Measurements from ENCODE around the gene RTTN. TPM values are rescaled to one million over a fixed set of nuclear protein-coding genes. Genes with fewer than 3 reads are reported as not detected.

Gene RTTN
- total RNA-seq, 4 donors from 2014 or later = 5.2 to 27.9 (median 10.5) TPM

GRCh38 chr18:69987870-69988269 lies 217.6 kb downstream of the RTTN start:
- 75 to 80% methylated on average over 1 of the region's 1 CpG for WGBS, 2 donors (ENCODE audit: low coverage in 1 of 2)

GRCh38 chr18:69985239-69985638 lies 220.2 kb downstream of the RTTN start:
- WGBS, 2 donors (ENCODE audit: low coverage in 1 of 2) = 90 to 100% methylated on average over 2 of the region's 4 CpGs
- Histone ChIP-seq H3K27me3 (no peaks in the 10 kb centered on the region), H3K9me3 (peaks cover 0 to 21% (median 0%) of the 10 kb centered on the region in 3 donors), H3K36me3 (peaks cover 0 to 32% of the 10 kb centered on the region in 2 donors), H3K27ac (no peak overlapping the region), H3K4me3 (no peak overlapping the region), H3K4me1 (no peaks in the 10 kb centered on the region)
- no peak for TF ChIP-seq CTCF (IDR thresholded peaks at IDR 0.05)
- no peak for TF ChIP-seq POLR2A (IDR thresholded peaks at IDR 0.05)
- no peak for TF ChIP-seq EP300 (IDR thresholded peaks at IDR 0.05)
- no peak for TF ChIP-seq POLR2AphosphoS5 (IDR thresholded peaks at IDR 0.05)
- ATAC-seq = no peak

More at GRCh38 chr18:69987870-69988269, 217.6 kb downstream of the RTTN start:
- Histone ChIP-seq H3K4me3 (no peak overlapping the region), H3K36me3 (peaks cover 0 to 32% of the 10 kb centered on the region in 2 donors), H3K27me3 (no peaks in the 10 kb centered on the region), H3K9me3 (peaks cover 0 to 21% (median 0%) of the 10 kb centered on the region in 3 donors), H3K4me1 (no peaks in the 10 kb centered on the region), H3K27ac (no peak overlapping the region)
- TF ChIP-seq POLR2A (IDR thresholded peaks at IDR 0.05) (no peak), EP300 (IDR thresholded peaks at IDR 0.05) (no peak), POLR2AphosphoS5 (IDR thresholded peaks at IDR 0.05) (no peak), CTCF (IDR thresholded peaks at IDR 0.05) (no peak)
- ATAC-seq = no peak

GRCh38 chr18:69982417-69982816 lies 223.1 kb downstream of the RTTN start:
- TF ChIP-seq EP300 (IDR thresholded peaks at IDR 0.05) (no peak), CTCF (IDR thresholded peaks at IDR 0.05) (no peak), POLR2A (IDR thresholded peaks at IDR 0.05) (no peak), POLR2AphosphoS5 (IDR thresholded peaks at IDR 0.05) (no peak)
- H3K27ac ChIP-seq = no peak overlapping the region
- 64 to 85% methylated on average over 4 of the region's 4 CpGs for WGBS, 2 donors (ENCODE audit: low coverage in 1 of 2)
- no peaks in the 10 kb centered on the region for H3K27me3 ChIP-seq
- no peak for ATAC-seq
- H3K4me3 ChIP-seq = no peak overlapping the region
- H3K36me3 ChIP-seq = peaks cover 0 to 22% of the 10 kb centered on the region in 2 donors
- no peaks in the 10 kb centered on the region for H3K4me1 ChIP-seq
- H3K9me3 ChIP-seq = peaks cover 0 to 6% (median 0%) of the 10 kb centered on the region in 3 donors

- peaks cover 0 to 10% (median 0%) of the 10 kb centered on the region in 3 donors for H3K9me3 ChIP-seq
- H3K27me3 ChIP-seq = no peaks in the 10 kb centered on the region
- H3K27ac ChIP-seq = no peak overlapping the region
- no peaks in the 10 kb centered on the region for H3K4me1 ChIP-seq
- no peak for TF ChIP-seq EP300 (IDR thresholded peaks at IDR 0.05)
- no peak for TF ChIP-seq POLR2AphosphoS5 (IDR thresholded peaks at IDR 0.05)
- TF ChIP-seq POLR2A (IDR thresholded peaks at IDR 0.05) = no peak
- no peak for TF ChIP-seq CTCF (IDR thresholded peaks at IDR 0.05)
- peaks cover 0 to 22% of the 10 kb centered on the region in 2 donors for H3K36me3 ChIP-seq
- 83 to 94% methylated on average over 2 of the region's 2 CpGs for WGBS, 2 donors (ENCODE audit: low coverage in 1 of 2)
- H3K4me3 ChIP-seq = no peak overlapping the region
- no peak for ATAC-seq
Observed at GRCh38 chr18:69981948-69982347, 223.5 kb downstream of the RTTN start.

- TF ChIP-seq POLR2A (IDR thresholded peaks at IDR 0.05) (no peak), EP300 (IDR thresholded peaks at IDR 0.05) (no peak), POLR2AphosphoS5 (IDR thresholded peaks at IDR 0.05) (no peak), CTCF (IDR thresholded peaks at IDR 0.05) (no peak)
- no peak for ATAC-seq
- 30 to 42% methylated on average over 3 of the region's 3 CpGs for WGBS, 2 donors (ENCODE audit: low coverage in 1 of 2)
Observed at GRCh38 chr18:69980982-69981804, 224.3 kb downstream of the RTTN start.

More at GRCh38 chr18:69980982-69981804, 224.3 kb downstream of the RTTN start:
- Histone ChIP-seq H3K4me3 (no peak overlapping the region), H3K9me3 (peaks cover 0 to 18% (median 0%) of the 10 kb centered on the region in 3 donors), H3K27me3 (no peaks in the 10 kb centered on the region), H3K36me3 (peaks cover 0 to 15% of the 10 kb centered on the region in 2 donors), H3K27ac (no peak overlapping the region), H3K4me1 (no peaks in the 10 kb centered on the region)

Measured in gastroesophageal sphincter (tissue), 4 donors.